Activated CD8-positive, alpha-beta memory T cell treated with anti-CD3 and anti-CD28 coated beads, Interleukin-2, amount 50 U/mL, for 1 hour (primary cell): ENCODE results near the gene FZD4.
"Not testable (repeated sequence)": the region's sequence is repeated elsewhere in the genome, so short reads cannot be mapped to it uniquely, and the experiment has no call there.

Source experiments
- DNase-seq: peaks from one replicate; pipeline ENCODE4 v3.0.0-alpha.2; 2020; ENCODE audit errors: extremely low read depth

The FZD4 gene

DNA sequence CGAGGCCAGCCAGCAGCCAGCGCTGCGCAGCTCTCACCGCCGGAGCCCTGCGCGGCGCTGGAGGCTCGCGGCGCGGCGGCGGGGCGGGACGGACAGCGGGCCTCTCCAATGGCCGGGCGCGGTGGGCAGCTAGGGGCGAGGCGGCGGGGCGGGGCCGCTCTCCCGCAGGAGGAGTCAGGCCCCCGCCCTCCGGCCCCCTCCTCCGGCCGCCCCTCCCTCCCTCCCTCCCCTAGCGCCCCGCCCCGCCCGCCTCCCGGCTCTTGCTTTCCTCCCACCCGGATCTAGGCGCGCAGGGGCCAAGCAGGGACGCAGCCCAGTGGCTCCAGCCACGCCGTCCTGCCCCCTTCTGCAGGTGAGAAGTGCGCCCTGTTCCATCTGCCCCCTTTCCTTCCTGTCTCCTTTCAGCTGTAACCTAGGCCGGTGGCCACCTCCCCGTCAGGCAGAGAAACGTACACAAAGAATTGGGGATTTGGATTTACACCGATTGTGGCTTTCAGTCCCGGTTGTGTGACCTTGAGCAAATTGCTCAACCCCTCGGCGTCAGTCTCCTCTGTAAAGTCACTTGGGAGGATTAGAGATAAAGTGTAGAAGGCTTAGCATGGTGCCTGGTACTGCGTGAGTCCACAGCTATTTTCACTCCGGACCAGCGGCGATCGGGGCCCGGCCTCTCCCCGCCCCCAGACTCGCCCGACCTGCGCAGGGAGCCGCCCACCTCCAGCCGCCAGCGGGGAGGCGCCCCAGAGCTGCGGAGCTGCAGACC is at the start of gene FZD4:
Gene FZD4 (minus strand): TSS at position 35 of the 760 bp plus-strand sequence. CDS start 310 bp downstream, outside the sequence.
- DNase-seq, result no peak

DNA sequence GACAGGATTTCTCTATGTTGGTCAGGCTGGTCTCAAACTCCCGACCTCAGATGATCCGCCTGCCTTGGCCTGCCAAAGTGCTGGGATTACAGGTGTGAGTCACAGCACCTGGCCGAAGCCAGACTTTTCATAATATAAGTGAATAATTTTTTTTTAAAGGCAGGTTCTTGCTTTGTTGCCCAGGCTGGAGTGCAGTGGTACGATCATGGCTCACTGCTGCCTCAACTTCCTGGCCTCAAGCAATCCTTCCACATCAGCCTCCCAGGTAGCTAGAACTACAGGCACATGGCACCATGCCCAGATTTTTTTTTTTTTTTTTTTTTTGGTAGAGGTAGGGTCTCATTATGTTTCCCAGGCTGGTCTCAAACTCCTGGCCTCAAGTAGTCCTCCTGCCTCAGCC is 49.1 kb upstream of the FZD4 start:
- not testable (repeated sequence) for DNase-seq

DNA sequence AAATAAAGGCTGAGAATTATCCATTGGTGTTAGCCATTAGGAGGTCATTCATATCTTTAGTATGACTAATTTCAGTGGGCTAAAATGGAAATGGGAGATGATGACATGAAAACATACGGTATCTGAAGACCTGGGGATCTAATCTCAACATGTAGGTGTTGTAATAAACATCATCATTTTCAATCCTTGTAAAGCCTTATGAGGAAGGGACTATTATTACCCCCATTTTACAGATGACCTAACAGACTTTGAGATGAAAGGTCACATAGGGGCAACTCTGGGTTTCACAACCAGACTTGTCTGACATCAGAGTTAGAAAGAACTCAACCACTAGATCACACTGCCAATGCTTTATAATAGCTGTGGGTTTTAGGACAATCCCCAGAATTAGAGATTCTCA is 47.7 kb upstream of the FZD4 start:
- no peak for DNase-seq

DNA sequence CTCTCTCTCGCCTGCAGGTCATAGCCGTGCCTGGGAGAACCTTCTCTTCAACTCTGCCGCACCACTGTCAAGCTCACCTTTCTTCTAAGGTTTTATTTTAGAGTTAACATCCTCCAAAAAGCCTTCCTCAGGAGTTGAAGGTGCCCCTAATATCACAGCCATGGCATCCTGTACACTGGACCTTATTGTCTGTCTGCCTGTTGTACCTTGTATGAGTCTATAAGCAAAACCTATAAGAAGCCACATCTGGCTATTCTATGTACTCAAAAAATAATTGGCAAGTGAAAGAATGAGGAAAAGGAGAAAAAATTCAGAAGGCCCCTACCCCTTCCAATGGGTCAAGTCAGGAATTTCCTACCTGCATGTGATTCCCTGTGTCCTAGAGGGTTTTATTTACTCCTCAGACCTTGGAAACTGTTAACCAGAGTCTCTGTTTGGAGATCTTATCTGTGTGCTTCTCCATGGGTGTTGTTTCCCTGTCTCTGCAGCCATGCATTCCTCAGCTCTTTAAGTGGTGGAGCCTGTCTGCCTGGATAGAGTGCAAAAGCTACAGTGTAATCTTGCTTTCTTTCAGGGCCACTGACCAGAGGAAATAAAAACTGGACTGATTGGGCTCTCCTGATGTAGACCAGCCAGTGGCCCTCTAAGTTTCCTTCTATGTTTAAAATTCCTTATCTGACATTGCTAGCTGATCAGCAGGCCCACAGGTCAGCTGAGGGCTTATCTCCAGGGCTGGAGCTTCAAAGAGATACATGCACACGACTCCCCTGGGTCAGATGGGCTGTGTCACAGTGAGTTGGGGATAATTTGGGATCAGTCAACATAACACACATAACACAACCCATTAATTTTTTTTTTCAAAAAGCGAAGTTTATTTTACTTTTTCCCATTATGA is 44.9 kb upstream of the FZD4 start:
- DNase-seq, result no peak

DNA sequence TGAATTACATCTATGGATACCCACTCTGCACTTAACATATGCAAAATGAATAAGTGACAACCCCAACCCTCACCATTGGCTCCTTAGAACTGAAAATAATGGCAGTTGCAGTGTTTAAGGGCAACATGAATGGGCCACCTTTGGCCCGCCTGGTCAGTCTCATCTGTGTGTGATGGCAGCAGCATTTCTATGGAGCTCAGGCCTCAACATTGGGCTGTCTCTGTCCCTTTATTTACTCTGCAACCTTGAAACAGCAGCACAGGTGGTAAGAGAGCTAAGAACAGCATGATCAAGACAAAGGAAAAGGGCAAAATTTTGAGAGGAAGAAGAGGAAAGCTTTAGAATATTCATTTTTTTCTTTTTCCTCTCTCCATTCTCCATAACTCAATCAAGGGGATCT is 44.2 kb upstream of the FZD4 start:
- no peak for DNase-seq

DNA sequence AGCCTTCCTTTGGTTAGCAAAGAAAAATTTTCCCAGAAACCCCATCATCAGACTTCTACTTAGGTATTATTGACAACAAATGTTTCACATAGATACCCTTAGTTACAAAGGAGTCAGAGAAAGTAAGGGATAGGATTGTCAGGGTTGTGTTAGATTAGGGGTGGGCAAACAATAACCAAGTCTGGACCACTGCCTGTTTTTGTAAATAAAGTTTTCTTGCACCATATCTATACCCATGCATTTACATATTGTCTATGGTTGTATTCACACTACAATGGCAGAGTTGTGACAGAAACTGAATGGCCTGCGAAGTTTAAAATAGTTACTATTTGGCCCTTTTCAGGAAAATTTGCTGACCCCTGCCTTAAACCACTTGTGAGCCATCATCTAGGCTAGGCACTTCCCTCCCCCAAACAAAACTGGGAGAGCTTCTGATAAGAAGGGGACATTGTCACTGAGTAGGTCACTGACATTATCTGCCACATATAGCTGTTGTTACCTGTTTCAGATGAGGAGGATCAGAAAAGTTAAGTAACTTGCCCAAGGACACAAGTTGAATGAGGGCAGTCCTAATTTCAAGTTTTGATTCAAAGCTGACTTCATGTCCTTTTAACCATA is 41.9 kb upstream of the FZD4 start:
- DNase-seq, result no peak

DNA sequence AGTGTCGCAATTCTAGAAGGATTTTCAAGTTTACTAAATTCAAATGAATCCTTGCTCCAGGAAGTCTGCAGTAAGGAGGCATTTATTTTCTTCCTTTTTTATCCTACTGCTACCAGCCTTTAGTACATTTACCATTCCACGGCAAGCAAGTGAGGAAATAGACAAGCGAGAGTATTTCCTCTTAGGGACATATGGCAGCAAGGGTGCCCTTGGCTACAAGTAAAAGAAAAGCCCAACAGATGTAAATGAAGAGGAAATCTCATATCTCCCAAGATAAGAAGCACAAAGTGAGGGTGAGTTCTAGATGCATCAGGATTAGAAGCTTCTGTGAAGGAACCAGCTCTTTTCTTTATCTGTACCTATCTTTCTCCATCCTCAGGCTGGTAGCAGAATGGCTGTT is 37.8 kb upstream of the FZD4 start:
- DNase-seq, result no peak

DNA sequence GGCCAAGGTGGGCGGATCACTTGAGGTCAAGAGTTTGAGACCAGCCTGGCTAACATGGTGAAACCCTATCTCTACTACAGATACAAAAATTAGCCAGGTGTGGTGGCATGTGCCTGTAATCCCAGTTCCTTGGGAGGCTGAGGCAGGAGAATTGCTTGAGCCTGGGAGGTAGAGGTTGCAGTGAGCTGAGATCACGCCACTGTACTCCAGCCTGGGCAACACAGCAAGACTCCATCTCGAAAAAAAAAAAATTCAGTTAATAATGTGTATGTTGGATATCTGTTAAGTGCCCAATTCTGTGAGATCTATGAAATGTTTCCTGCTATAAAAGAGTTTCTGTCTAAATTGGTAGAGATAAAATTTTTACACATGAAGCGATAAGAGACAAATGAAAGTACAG is 37.1 kb upstream of the FZD4 start:
- not testable (repeated sequence) for DNase-seq

DNA sequence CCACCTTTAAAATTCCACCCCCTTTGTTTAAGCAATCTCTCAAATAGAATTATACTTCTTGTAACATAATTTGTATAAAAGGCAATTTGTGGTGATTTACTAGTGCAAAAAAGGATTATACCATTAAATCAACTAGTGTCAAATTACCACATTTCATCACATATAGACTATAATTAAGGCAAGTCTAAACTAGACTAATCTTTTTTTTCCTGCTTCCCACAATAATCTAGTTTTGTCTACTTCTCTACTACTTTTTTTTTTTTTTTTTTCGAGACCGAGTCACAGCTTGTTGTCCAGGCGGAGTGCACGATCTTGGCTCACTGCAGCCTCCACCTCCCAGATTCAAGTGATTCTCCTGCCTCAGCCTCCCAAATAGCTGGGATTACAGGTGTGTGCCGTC is 36.1 kb upstream of the FZD4 start:
- no peak for DNase-seq

DNA sequence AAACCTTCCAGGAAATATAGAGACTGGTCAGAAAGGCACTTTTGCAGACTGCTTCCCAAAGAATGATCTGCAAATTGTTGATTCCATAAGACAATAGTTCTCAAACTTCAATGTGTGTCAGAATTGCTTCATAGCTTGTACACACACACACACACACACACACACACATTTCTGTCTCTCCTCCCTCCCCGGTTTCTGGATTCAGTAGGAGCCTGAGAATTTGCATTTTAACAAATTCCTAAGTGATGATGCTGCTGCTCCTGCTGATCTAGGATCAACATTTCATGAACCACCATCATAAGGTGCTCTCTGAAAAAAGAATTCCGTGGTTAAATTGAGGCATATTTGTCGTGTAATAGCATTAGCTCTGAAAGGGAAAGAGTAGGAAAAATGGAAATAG is 35.3 kb upstream of the FZD4 start:
- DNase-seq, result no peak

DNA sequence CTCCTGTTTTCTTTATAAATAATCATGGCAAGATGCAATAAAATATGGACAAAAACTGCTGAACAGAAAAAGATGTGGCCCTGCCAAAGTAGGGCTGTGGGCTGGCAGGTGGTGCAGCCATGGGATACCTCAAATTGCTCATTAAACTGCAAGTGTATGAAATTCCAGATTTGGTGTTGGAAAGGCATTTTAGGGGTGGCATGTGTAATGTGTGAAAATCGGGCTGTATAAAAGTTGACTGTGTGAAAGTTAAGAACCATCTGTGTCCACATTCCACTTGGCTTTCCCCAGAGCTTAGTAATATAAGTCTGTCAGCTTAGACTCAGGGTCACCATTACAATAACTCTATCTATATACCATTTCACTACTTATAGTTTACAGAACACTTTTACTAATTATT is 34.8 kb upstream of the FZD4 start:
- DNase-seq, result no peak

DNA sequence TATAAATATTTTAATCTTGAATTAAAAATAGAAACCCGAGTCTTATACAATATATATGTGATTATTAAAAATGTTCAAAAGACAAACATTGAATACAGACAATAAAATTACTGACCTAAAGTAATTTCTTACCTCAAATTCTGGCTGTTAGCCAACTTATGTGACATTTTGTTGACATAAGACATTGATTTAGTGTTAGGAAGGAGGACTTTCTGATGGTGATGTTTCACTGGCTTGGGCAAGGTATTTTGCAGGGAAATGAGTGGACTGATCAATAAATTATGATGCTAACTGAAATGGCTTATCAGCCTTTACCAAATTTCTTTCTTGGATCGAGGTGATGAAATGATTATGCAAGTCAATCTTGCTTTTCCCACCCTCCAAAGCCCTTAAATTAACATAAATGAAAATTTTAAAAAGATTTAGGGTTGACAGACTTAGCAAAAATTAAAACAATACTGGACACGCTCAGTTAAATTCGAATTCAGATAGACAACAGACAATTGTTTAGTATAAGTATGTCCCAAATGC is 33.2 kb upstream of the FZD4 start:
- no peak for DNase-seq

DNA sequence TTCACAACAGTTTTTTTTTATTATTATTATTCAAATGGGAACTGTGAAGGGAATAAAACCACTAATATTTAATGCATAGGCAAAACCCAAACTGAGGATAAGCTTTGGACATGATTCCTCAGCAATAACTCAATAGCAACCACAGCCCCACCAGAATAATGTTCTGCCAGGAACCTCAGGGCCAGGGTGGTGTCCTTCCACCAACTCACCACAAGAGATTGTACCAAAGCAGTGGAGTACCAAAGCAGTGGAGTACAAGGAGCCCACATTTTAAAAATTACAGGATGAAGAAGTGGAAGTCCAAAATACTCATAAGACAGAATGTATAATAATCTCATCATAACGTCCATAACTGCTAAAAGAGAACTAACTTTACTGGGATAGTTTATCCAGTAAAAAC is 32.5 kb upstream of the FZD4 start:
- DNase-seq, result no peak

DNA sequence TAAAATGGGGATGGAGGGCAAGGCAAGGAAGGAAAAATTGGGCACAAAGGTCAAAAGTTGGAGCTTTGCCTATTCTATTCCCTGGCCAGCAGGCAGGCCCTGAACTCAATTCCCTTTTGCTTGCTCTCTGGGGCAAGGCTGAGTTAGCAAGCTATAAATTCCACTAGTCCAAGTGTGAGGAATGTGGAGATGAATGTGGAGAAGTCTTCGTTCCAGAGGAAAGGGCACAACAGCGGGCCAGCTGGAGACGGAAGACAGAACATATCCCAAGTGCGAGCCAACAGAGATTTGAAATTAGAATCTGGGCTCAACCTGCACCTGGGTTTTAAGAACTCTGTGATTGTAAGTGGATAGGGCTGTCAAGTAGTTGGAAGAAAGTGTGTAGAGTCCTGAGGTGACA is 29.5 kb upstream of the FZD4 start:
- no peak for DNase-seq

DNA sequence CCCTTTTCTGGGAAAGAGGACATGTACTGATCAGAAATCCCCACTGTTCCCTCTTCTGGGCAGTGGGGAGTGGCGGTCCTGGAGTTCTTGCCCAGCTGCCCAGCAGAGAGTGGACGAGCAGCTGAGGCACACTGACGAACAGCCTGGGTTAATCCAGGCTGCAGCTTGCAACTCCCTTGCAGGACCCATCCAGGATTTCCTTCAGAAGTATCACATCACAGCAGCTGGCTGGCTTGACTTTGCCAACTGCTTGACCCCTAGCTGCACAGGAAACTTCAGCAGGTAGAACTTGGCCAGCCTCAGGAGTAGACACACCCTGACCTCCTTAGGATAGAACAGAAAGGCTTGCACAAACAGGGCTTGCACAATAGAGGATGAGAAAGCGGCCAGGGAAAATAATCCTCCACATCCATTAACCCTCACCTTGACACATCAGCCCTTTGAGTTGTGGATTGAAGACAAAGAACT is 27.9 kb upstream of the FZD4 start:
- no peak for DNase-seq

DNA sequence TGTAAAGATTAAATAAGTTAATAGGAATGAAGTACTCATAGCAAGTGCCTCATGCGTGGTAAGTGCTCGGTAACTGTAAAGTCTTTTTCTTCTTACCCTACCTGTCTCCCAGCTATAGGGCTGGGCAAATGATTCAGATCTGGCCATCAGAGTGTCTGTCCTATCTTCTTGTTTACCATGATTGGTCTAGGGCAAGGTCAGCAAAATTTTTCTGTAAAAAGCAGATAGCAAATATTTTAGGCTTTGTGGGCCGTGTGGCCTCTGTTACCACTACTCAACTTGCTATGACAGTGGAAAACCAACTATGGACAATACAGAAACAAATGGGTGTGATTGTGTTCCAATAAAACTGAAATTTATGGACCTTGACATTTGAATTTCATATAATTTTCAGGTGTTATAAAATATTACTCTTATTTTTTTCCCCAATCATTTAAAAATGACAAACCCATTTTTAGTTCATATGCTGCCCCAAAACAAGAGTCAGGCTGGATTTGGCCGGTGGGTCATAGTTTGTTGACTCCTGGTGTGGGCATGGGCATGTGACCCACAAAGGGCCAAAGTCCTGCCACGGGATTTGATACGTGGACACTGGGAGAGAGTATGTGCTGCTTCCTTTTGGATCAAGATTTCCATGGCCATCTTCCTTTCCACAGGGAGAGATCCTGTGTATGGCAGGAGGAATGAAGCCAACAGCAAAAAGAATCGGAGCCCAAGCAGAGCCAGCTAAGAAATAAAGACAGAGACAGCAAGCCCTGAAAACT is 26.8 kb upstream of the FZD4 start:
- no peak for DNase-seq

DNA sequence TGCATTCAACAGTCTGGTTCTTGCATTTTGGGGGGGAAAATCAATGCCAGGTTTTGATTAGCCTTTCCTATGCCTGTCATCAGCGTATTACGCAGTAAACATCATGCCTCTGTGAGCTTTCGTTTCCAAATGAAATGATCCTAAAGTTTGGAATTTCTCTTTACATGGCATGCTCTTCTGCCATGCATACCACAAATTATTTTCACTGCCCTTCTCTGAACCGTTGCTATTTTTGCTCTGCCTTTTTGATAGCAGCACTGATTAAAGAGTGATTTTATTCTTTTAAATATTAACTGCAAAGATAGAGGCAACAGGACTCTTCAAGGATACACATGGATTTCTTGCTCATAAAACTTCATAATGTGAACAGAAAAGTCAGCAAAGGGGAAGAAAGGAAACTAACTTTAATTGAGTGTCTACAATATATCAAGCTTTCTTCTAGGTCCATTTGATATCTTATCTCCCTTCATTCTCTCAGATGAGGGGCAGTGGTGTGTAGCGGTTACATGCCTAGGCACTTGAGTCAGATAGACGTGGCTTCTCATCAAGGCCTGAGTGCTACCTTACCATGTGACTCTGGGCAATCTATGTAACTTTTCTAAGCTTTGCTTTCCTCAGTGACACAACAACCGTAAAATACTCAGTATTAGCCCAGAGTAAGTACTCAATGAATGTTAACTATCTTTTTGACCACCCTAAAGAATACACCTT is 25.0 kb upstream of the FZD4 start:
- no peak for DNase-seq

DNA sequence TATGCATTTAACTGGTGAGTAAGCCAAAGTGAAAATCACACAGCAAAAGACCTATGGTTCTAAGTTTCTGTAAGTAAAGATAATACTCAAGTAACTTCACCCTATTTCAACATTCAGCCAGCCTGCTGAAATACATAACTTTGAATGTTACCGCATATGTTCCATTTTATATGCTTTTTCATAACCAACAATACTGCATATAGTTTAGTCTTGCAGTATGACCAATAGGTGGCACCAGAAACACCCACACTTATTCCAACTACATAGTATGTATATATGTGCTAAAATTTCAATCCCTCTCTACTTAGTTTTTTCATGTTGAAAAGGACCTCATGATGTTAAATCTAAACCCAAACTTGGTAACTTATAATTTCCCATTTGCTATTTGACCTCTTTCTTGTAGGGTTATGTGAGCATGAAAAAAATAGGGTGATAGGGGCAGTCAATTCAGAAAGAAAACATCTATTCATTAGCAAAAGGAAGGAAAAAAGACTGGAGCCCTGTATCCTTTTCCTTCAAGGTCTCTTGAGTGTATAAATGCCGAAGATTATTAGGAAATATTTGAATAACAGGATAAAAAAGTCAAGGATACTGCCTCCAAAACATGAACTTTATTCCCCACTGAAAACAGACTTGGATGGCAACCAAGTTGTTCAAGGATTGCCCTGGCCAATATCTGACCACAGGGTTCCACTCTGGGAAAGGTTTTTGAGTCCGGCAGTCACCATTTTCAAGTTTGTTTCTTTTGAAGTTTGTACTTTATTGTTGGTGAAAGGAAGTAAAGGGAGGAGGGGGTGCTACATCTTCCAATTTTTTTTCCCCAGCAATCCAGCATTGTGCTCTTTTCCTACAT is 23.8 kb upstream of the FZD4 start:
- no peak for DNase-seq

DNA sequence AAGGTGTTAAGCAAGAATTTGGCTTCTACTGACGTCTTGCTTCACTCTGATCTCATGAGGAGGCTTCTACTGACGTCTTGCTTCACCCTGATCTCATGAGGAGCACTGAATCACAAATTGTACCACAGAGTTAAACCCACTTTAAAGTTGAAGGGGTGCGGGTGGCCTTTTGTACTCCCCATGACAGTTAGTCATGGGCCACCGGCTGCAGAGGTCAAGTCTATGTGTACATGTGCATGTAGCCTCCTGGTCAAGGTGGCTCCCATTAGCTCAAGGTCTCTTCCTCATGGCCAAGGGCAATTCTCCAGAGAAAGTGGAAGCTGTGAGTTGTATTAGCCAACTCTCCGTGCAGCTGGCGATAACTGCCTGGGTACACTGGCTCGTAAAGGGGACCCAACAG is 23.1 kb upstream of the FZD4 start:
- no peak for DNase-seq
